ENCODE data around the gene OIP5. TPM values are rescaled to one million over a fixed set of nuclear protein-coding genes. Genes with fewer than 3 reads are reported as not detected.

Gene OIP5
- 6.4 TPM for total RNA-seq

DNA sequence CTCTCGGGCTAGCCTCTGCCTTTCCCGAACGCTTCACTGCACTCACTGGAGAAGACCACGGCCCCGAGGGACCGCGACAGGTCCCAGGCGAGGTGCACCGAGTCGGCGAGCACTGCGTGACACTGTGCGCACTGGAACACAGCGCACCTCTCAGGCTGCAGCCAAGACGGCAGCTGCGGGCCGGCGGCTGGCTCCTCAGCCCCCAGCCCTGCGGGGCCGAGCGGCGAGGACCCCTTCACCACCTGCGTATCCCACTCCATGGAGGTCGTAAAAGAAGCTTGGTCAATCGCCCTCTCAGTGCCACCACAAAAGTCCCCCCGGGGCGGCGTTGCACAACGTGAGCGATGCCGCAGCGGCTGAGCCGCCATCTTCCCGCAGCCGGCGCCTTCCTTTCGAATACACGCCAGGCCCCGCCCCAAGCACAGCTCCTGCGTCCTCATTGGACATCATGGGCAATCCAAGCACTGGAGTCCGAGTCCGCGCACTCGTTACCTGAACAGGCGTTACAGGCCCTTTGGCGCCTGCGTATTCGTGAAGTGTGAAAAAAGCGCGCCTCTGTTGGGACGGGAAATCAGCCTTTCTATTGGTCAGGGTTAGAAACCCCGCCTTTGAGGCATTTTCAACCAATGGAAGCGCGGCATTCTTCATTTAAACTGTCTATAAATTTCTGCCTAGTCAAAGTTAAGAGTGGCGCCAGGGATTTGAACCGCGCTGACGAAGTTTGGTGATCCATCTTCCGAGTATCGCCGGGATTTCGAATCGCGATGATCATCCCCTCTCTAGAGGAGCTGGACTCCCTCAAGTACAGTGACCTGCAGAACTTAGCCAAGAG is at the start of gene OIP5, which contains the start of gene NUSAP1:
TSS of gene OIP5 (minus strand) at position 398 of the 832 bp plus-strand sequence. CDS start at position 368, 30 bp downstream.
TSS of gene NUSAP1 (plus strand) at position 688 of the 832 bp plus-strand sequence. CDS start at position 765, 77 bp downstream.

Other genes starting within 250 kb of the OIP5 start
- 38.5 TPM for gene INO80, start 216.3 kb downstream of the OIP5 start, total RNA-seq
- gene EXD1, start 101.8 kb downstream of the OIP5 start, total RNA-seq = not detected
- 61.0 TPM for gene CHP1, start 101.3 kb downstream of the OIP5 start, total RNA-seq
- 89.6 TPM for gene NUSAP1, start 290 bp upstream of the OIP5 start, total RNA-seq
- gene NDUFAF1, start 69.9 kb upstream of the OIP5 start, total RNA-seq = 17.3 TPM
- gene RTF1, start 84.5 kb upstream of the OIP5 start, total RNA-seq = 19.0 TPM
- gene ITPKA, start 161.3 kb upstream of the OIP5 start, total RNA-seq = 0.47 TPM
- gene LTK, start 181.2 kb upstream of the OIP5 start, total RNA-seq = 1.7 TPM
- gene RPAP1, start 211.7 kb upstream of the OIP5 start, total RNA-seq = 21.3 TPM
- gene TYRO3, start 226.6 kb upstream of the OIP5 start, total RNA-seq = 44.0 TPM